GM12878 (cell line): ENCODE measurements around the gene CDK13. TPM values are rescaled to one million over a fixed set of nuclear protein-coding genes. Genes with fewer than 3 reads are reported as not detected.

ENCODE experiments used
- ATF7 ChIP-seq: fragments of 450-650 bp; IDR thresholded peaks from 2 replicates; pipeline ENCODE4 v1.6.1; 2016; ENCODE audit warnings: low read depth, mild to moderate bottlenecking
- CBFB ChIP-seq: IDR thresholded peaks from 2 replicates; pipeline ENCODE4 v1.6.1; 2016; ENCODE audit warnings: antibody characterized with exemption, low read depth
- E4F1 ChIP-seq: fragments of 450-650 bp; IDR thresholded peaks from 2 replicates; pipeline ENCODE4 v1.6.1; 2018; ENCODE audit warnings: borderline replicate concordance, mild to moderate bottlenecking; ENCODE audit not compliant: partially characterized antibody
- GABPA ChIP-seq: IDR thresholded peaks from 2 replicates; pipeline ENCODE4 v1.6.1; 2014; ENCODE audit warnings: antibody characterized with exemption, low read depth, mild to moderate bottlenecking, inconsistent platforms
- IKZF1 ChIP-seq: fragments of 450-650 bp; conservative IDR thresholded peaks from 2 replicates; pipeline ENCODE4 v1.6.1; 2017; ENCODE audit warnings: antibody characterized with exemption, mild to moderate bottlenecking
- KAT2A ChIP-seq: conservative IDR thresholded peaks from 2 replicates; pipeline ENCODE4 v1.6.1; 2011; ENCODE audit warnings: low read depth, low read length; ENCODE audit not compliant: control insufficient read depth
- KDM1A ChIP-seq: fragments of 200-600 bp; sonication (generic); IDR thresholded peaks from 2 replicates; pipeline ENCODE4 v1.6.1; 2016; ENCODE audit warnings: borderline replicate concordance
- MEF2B ChIP-seq: fragments of 450-650 bp; IDR thresholded peaks from 2 replicates; pipeline ENCODE4 v1.6.1; 2018; ENCODE audit warnings: mild to moderate bottlenecking, moderate library complexity; ENCODE audit not compliant: partially characterized antibody, poor library complexity, severe bottlenecking
- MTA2 ChIP-seq: fragments of 450-650 bp; IDR thresholded peaks from 2 replicates; pipeline ENCODE4 v1.6.1; 2016; ENCODE audit warnings: low read depth, mild to moderate bottlenecking, moderate library complexity
- MYC ChIP-seq: IDR thresholded peaks from 2 replicates; pipeline ENCODE4 v1.6.1; 2011; ENCODE audit warnings: mild to moderate bottlenecking, low read length, moderate library complexity, inconsistent platforms; ENCODE audit not compliant: insufficient read depth, insufficient replicate concordance, insufficient read length, severe bottlenecking
- NFYB ChIP-seq: IDR thresholded peaks from 2 replicates; pipeline ENCODE4 v1.6.1; 2011; ENCODE audit warnings: low read depth, mild to moderate bottlenecking, low read length, improper control_type of control experiment, moderate library complexity; ENCODE audit not compliant: insufficient read depth
- NKRF ChIP-seq: fragments of 450-650 bp; conservative IDR thresholded peaks from 2 replicates; pipeline ENCODE4 v1.6.1; 2017; ENCODE audit warnings: mild to moderate bottlenecking, moderate library complexity
- NR2C2 ChIP-seq: IDR thresholded peaks from 2 replicates; pipeline ENCODE4 v1.6.1; 2011; ENCODE audit warnings: borderline replicate concordance, low read depth; ENCODE audit not compliant: control insufficient read depth, insufficient read length
- POLR2A ChIP-seq: IDR thresholded peaks from 2 replicates; pipeline ENCODE4 v1.6.1; 2011; ENCODE audit warnings: low read depth, mild to moderate bottlenecking, low read length
- POU2F2 ChIP-seq: IDR thresholded peaks from 3 replicates; pipeline ENCODE4 v1.6.1; 2011; ENCODE audit warnings: low read depth, mild to moderate bottlenecking, low read length, borderline replicate concordance
- PRDM15 ChIP-seq: fragments of 450-650 bp; formaldehyde crosslinking; IDR thresholded peaks from 2 replicates; pipeline ENCODE4 v1.4.0; 2020; ENCODE audit warnings: mild to moderate bottlenecking, moderate library complexity
- RAD21 ChIP-seq: IDR thresholded peaks from 2 replicates; pipeline ENCODE4 v1.6.1; 2011; ENCODE audit warnings: mild to moderate bottlenecking, low read depth, low read length, moderate library complexity; ENCODE audit not compliant: insufficient read depth
- RB1 ChIP-seq: fragments of 450-650 bp; formaldehyde crosslinking; IDR thresholded peaks from 2 replicates; pipeline ENCODE4 v1.6.1; 2017; ENCODE audit warnings: mild to moderate bottlenecking, borderline replicate concordance
- TCF3 ChIP-seq: IDR thresholded peaks from 2 replicates; pipeline ENCODE4 v1.6.1; 2012; ENCODE audit warnings: low read depth, mild to moderate bottlenecking, low read length, borderline replicate concordance; ENCODE audit not compliant: insufficient read depth
- ZBED1 ChIP-seq: IDR thresholded peaks from 2 replicates; pipeline ENCODE4 v1.6.1; 2016; ENCODE audit warnings: borderline replicate concordance
- ZNF217 ChIP-seq: fragments of 450-650 bp; IDR thresholded peaks from 2 replicates; pipeline ENCODE4 v1.6.1; 2017; ENCODE audit warnings: antibody characterized with exemption, mild to moderate bottlenecking
- polyA plus RNA-seq, 11 experiments: library from polyadenylated mRNA; depleted of rRNA in 4 of 11; unstranded in 6 of 11; stranded (reverse) in 5 of 11; fragments of >200 nt; fragmentation: Nextera tagmentation in 4 of 11; fragmentation: Illumina TruSeq in 1 of 11; extraction: Ambion mirVana in 4 of 11; extraction: Trizol in 1 of 11; gene quantifications; 1 replicate in 1 of 11; 2 replicates in 10 of 11; pipeline versions ENCODE4 v1.2.1 to v1.2.3, GENCODE V29; 2011 to 2016; ENCODE audit warnings: inconsistent platforms in 2 of 11, missing spikeins in 2 of 11, low read depth in 1 of 11
- total RNA-seq, 4 experiments: library from RNA; depleted of rRNA in 3 of 4; stranded (reverse); fragments of >200 nt in 3 of 4; fragmentation: Illumina TruSeq in 1 of 4; extraction: Trizol in 1 of 4; gene quantifications; 2 replicates each; pipeline versions ENCODE4 v1.2.1 to v1.2.3, GENCODE V29; 2013 to 2021
- TF ChIP-seq, protein P1 (sequence below): fragments of 450-650 bp; IDR thresholded peaks from 2 replicates; pipeline ENCODE4 v1.6.1; 2017; ENCODE audit warnings: mild to moderate bottlenecking

CDK13 gene
- total and polyA plus RNA-seq, 10 of the 15 experiments (the other 5 are each of a cell fraction or from before 2014, with no cell fraction given): 10.8 to 44.4 (median 28.0) TPM

DNA sequence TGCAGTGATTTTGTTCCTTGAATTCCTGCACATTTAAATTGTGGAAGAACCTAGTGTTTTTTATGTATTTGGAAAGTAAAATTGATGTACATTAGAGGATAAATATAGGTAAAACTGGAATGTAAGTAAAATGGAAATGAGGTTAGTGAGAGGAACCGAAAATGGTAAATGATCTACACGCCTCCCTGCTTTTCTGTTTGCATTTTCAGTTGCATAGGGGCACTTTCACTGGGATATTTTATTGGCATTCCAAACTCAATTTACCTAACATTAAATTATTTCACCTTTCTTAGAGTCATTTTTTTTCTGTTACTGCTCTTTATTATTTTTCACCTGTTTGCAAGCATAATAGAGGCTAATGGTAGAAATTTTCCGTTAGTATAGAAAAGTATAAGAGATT lies 8.0 kb downstream of the CDK13 start (continued):
- TF ChIP-seq RAD21 (no peak), NR2C2 (no peak), E4F1 (no peak), ZNF217 (no peak), GABPA (no peak), POLR2A (no peak), POU2F2 (no peak), NFYB (no peak), MEF2B (no peak), NKRF (no peak), KAT2A (no peak), MTA2 (peak; percentile 39; the same call in 1 of the 2 replicates), CBFB (no peak), KDM1A (no peak), TCF3 (no peak), PRDM15 (CRISPR knock-in tag) (no peak), MYC (no peak), IKZF1 (peak; percentile 59; the same call in 1 of the 2 replicates), RB1 (no peak), ATF7 (no peak), ZBED1 (no peak)
- TF ChIP-seq, protein P1, sequence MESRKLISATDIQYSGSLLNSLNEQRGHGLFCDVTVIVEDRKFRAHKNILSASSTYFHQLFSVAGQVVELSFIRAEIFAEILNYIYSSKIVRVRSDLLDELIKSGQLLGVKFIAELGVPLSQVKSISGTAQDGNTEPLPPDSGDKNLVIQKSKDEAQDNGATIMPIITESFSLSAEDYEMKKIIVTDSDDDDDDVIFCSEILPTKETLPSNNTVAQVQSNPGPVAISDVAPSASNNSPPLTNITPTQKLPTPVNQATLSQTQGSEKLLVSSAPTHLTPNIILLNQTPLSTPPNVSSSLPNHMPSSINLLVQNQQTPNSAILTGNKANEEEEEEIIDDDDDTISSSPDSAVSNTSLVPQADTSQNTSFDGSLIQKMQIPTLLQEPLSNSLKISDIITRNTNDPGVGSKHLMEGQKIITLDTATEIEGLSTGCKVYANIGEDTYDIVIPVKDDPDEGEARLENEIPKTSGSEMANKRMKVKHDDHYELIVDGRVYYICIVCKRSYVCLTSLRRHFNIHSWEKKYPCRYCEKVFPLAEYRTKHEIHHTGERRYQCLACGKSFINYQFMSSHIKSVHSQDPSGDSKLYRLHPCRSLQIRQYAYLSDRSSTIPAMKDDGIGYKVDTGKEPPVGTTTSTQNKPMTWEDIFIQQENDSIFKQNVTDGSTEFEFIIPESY: no peak
